IPS-NIHi11 (cell line): ENCODE results near the gene PAFAH1B2.
"Not testable (repeated sequence)": the region's sequence is repeated elsewhere in the genome, so short reads cannot be mapped to it uniquely, and the experiment has no call there.

Source experiments
- DNase-seq: peaks from one replicate; pipeline ENCODE4 v3.0.0; 2012; ENCODE audit warnings: mixed read lengths, low spot score

The PAFAH1B2 gene, protein sequence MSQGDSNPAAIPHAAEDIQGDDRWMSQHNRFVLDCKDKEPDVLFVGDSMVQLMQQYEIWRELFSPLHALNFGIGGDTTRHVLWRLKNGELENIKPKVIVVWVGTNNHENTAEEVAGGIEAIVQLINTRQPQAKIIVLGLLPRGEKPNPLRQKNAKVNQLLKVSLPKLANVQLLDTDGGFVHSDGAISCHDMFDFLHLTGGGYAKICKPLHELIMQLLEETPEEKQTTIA

DNA sequence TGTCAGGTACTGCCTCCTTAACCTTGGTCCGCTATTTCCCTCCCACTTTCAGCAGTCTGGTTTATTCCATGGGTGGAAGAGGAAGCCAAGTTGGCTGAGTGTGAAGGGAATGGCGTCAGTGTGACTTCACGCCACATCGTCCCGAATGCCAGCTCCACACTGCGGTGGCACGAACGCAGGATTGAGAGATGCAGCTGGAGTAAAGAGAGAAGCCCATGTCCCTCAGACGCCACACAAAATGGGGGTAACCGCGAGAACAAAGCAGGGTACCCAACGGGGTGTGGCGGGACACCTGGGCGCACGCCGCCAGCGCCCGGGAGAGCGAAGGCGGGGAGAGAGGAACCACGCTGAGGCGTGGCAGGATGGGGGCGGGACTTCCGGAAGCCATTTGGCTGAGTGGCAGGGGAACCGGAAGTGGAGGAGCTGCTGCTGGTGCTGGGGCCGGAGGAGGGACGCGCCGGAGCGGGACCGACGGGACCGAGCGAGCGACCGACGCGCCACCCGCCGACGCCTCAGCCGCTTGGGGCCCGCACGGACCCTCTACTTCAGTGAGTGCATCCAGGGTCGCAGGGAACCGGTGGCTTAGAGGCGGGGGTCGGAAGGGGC, at the start of gene PAFAH1B2:
PAFAH1B2 (plus strand) TSS at position 417 of the 606 bp plus-strand sequence. CDS start 8,161 bp downstream, outside the sequence.
- DNase-seq = peak; percentile 99

DNA sequence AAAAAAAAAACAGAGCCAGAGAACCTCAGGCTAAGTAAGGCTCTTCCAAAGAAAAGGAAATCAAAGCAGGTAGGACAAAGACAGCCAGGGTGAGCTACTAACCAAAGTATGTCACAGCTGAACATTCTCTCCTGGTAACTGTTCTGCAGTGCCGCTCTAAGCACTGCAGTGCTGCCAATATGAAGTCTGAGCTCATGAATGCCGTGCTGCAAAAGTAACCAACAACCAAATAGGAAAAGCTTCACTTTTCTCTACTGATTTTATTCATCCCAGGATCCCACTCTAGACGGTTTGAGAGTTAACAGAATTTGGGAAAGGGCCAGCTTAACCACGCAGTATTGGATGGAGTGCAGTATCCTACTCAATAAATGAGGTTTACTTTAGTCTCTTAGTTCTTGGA, 49.3 kb upstream of the PAFAH1B2 start:
- peak; percentile 26 for DNase-seq

DNA sequence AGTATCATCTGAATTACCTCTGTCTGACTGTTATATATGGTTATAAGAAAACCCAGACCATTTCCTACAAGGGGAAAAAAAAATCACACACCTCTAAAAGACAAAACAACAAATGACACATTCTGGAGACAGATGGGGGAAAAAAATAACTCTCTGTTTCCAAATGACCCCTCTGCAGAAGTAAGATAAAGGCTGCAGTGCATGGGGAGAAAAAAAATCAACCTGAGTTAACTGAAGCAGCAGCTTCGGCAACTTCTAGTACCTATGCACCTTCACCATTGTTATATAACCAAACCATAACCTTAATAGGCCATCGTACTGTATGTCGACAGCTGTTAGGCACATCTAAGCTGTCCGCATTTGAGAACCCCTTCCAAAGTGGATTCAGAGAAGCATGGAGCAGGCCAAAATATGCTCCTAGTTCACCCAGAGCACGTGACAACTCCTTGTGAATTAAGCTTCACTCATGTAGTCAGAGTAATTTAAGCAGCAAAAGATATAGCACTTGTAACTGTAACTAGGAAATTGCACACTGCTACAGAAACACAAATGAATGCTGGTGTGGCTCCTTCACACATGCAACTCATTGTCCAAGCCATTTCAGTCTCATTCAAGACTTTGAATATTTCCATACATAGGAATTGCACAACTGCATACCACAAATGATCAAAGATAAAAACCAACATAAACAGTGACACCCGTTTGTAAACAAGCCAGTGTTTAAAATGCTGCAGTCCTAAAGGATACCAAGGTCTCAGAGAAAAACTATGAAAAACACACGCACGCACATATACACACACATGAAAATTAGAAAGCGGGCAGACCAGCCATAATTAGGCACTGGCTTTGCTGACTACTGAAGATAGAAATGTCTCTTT, 48.6 kb upstream of the PAFAH1B2 start:
- no peak for DNase-seq

DNA sequence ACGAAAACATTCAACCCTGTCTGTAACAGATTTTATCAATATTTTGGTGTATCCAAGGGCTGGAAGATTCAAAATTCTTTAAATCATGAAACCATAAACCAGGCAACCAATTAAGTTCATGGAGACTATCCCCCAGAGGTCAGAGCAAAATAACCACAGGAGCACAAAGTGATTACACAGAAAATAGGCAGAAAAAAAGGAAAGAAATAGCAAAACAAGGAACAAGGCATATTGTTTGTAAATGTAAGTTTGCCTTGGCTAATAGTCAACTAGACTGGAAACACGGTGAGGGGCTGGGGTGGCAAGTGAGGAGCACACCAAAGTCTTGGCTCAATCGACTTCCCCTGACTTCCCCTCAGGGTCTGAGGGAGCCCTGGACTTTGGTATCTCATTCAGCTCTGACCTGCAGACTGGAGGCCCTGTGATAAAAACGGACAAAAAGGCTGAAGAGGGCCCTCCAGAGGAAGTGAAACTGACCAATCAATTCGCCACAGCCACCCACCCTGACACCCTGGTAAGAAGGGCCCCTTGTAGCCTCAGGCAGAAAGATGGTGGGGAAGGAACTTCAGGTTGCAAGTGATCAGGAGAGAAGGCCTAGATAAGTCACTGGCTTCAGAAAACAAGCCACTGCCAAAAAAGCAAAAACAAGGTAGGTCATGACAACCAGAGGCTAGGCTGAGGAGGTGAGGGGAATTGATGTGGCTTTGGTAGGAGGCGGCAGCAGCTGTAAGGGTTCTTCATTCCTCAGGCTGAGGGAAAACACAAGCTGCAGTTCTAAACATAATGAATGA, 47.7 kb upstream of the PAFAH1B2 start:
- DNase-seq = peak; percentile 61

DNA sequence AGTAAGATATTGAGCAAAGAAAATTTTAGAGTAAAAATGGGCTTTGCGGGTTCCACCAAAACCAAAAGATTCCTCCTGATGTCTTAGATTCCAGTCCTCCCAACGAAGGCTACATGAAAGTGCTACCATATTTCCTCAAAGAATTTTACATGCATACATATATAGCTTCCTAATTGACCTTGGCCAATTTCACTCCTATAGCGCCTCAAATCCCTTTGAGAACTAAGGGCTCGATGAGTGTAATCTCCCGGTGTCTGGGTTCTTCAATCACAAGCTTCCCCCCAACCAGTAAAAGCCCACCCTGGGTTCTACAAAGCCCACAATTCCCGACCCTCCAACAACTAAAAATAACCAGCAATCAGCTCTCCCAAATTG, 47.1 kb upstream of the PAFAH1B2 start:
- DNase-seq = no peak

DNA sequence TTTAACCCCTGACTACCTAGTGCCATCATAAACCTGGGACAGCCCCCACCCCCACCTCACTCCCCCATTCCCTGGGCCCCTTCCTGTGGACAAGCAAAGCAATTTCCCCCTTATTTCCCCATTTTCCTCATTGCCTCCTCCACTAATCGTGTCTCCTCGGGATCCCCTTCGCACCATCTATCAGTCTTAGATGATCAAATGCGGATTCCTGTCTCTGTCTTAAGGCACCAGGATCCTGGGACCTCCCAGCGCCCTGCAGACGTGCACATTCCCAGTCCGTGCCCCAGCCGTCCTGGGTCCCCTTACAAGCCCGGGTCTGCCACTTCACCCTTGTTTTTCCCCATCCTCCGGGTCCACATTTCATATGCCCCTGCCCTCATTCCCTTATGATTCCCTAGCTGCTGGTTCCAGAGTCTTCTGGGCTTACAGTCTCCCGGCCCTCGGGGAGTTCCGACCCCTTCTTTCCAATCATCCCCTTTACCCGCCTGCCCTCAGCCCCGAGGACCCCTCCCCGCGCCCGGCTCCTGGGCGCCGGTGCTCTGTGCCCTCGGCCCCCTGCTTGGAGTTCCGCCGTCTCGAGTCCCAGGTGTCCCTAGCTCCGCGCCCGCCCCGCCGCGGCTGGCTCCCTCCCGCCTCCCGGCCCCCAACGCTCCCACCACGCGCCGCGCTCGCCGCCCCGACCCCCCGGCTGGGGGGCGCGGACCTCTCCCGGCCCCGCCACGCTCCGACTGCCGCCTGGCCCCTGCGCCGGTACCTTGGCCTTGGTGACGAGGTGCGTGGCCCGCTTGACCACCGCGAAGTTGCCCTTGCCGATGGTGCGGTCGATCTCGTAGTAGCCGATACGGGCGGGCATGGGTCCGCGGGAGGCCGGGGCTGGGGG, 46.5 kb upstream of the PAFAH1B2 start:
- peak; percentile 68 for DNase-seq

DNA sequence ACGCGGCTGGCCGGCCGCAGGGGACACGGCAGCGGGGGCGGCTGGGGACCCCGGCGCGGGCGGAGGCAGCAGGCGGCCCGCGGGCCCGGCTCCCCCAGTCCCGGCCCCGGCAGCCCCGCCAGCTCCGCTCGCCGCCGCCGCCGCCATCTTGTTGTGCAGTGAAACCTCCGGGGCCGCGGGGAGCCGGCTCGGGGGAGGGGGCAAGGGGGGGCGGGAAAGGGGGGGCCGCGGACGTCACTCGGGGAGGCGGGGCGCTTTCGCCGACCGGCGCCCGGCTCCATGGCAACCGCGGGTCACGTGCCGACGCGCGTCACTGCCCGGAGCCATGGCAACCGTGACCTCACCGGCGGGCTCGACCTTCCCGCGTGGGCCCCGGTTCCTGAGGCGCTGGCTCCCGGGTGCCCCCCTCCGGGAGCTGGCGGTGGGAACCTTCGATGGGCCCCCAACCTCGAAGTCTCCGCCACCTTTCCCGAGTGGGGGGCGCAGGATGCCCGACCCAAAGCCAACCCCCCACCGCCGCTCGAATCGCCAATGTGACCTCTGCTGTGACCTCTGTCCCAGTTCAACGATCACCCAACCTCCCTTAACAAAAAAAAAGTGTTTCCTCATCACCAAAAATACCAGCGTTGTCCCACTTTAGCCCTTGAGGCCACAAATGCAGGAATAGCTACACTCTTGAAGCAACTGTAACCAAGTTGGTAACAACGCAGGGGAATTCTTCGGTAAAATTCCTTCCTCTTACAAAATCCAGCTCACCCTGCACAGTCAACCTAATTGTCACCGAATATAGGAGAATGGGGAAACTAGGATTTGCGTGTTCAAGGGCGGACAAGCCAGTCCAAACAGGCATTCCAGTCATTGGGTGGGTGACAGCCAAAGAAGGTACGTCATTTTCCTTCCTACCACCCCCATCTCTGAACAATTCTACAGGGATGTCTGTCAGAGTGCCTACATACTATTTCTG, 45.5 kb upstream of the PAFAH1B2 start, which contains the start of gene SIK3:
SIK3 (minus strand) TSS at position 160 of the 964 bp plus-strand sequence; CDS start at position 147, 13 bp downstream.
- DNase-seq = peak; percentile 100

DNA sequence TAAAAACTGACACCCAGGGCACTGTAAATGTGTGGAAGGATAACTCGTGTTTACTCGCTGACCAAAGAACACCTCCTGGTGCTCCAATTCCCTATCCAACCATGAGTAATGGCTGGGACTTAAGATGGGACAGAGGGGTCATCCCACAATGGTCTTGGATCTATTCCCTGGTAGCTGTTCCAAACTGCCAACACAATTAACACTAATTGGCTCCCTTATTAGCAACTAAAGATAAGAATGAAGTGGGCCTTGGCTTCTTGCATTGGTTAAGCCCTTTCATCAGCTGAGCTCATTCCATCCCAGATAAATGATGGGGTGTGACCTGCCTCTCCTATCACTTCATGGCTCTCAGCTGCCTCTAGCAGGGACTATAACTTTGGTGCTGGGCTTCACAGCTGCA, 44.4 kb upstream of the PAFAH1B2 start:
- no peak for DNase-seq

DNA sequence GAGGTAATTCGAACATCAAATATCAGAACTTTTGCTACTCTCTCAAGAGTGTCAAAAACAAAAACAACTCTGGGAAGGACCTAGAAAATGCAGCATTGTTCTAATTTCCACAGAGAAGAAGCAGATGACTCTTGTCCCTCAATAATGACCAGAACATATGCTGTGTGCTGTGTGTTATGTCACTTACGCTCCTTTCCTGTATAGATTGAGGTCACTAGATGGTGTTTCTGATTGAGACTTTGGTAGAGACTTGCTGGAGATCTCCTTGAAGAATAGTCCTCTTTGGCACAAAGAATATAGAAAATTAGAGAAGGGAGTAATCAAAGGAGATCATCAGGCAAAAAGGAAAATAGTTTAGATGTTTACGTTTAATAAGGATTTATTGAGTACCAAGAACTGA, 43.5 kb upstream of the PAFAH1B2 start:
- DNase-seq = no peak

DNA sequence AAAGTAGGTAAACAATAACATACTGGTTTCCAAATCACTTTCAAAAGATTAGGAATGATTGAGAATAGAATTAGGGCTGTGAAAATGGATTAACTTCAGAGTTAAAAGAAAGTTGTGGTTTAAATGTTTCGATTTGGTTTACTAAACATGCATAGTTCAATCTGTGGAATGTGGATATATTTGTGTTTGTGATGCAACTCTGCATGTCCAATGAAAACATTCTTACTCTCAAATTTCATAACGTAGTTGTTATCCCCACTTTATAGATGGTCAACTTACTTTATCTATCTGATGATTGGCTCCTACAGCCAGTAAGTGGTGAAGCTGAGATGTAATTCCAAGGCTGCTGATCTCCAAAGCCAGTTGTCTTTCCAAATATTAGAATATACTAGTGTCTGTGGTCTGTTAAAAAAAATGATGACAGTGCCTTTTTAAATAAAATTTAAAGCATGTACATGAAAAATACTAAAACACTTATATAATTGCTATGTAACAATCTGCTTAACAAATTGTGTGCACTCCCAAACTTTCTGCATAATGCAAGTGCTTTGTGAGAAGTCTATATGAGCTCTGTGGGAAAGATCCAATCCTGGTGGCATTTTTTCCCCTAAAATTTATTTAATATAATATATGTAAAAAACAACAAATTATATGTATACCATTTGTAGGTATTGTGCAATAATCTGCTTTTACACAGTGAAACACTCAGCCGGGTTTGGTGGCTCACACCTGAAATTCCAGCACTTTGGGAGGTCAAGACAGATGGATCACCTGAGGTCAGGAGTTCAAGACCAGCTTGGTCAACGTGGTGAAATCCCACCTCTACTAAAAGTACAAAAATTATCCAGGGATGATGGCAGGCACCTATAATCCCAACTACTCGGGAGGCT, 36.1 kb upstream of the PAFAH1B2 start:
- no peak for DNase-seq

DNA sequence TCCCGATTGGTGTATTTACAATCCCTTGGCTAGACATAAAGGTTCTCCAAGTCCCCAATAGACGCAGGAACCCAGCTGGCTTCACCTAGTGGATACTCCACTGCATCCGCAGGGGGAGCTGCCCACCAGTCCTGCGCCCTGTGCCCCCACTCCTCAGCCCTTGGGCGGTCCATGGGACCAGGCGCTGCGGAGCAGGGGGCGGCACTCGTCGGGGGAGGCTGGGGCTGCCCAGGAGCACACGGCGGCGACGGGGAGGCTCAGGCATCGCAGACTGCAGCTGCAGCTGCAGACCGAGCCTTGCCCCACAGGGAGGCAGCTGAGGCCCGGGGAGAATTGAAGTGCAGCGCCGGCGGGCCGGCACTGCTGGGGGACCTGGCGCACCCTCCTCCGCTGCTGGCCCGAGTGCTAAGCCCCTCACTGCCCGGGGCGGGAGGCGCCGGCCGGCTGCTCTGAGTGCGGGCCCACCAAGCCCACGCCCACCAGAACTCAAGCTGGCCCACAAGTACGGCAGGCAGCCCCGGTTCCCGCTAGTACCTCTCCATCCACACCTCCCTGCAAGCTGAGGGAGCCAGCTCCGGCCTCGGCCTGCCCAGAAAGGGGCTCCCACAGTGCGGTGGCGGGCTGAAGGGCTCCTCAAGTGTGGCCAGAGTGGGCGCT, 33.7 kb upstream of the PAFAH1B2 start:
- DNase-seq = no peak

DNA sequence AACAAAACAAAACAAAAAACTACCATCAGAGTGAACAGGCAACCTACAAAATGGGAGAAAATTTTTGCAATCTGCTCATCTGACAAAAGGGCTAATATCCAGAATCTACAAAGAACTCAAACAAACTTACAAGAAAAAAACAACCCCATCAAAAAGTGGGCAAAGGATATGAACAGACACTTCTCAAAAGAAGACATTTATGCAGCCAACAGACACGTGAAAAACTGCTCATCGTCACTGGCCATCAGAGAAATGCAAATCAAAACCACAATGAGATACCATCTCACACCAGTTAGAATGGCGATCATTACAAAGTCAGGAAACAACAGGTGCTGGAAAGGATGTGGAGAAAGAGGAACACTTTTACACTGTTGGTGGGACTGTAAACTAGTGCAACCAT, 31.6 kb upstream of the PAFAH1B2 start:
- DNase-seq = not testable (repeated sequence)

DNA sequence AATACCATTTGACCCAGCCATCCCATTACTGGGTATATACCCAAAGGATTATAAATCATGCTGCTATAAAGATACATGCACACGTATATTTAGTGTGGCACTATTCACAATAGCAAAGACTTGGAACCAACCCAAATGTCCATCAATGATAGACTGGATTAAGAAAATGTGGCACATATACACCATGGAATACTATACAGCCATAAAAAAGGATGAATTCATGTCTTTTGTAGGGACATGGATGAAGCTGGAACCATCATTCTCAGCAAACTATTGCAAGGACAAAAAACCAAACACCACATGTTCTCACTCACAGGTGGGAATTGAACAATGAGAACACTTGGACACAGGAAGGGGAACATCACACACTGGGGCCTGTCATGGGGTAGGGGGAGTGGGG, 31.1 kb upstream of the PAFAH1B2 start:
- not testable (repeated sequence) for DNase-seq

DNA sequence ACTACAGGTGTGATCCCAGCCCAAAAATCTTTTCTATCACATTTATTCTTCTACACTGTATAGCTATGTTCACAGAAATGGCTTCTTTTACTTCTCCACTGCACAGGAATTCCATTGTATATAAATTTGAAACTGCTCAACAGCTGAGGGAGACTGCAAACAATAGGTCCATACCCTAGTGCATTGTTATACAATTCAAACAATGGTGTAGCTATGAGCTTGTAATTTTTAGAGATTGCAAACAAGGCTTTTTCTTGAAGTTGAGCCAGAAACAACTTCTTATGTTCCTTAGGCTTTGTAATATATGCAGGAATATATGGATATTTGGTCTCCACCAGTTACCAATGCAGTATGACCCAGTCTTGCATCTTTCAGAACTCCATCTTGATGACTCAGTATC, 26.4 kb upstream of the PAFAH1B2 start:
- no peak for DNase-seq

DNA sequence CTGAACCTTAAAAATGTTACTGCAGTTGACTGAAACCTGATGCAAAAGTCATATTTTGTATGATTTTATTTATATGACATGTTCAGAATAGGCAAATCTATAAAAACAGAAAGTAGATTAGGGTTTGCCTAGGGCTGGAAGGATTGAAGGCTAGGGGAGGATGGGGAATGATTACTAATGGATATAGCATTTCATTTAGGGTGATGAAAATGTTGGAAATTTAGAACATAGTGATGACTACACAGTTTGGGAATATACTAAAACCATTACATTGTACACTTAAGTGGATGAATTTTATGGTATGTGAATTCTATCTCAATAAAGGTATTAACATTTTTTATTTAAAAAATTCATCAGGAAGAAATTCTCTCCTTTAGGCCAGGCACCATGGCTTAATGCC, 22.9 kb upstream of the PAFAH1B2 start:
- no peak for DNase-seq

DNA sequence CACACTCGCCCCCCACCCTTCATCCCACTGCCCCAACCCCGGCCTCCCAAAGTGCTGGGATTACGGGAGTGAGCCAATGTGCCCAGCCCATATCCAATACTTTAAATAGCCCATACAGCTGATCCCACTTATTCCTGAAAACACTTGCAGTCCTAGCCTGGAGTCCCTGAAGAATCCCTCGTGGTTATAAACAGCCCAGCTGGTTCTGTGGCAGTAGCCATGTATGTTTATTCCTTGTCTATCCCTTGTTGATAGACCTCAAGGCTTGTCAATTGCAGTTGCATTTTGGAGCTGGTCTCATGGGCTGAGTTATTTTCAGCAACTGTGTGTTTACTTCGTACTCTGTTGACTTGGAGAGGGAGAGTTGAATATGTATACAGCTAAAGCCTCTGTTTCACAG, 21.5 kb upstream of the PAFAH1B2 start:
- no peak for DNase-seq

DNA sequence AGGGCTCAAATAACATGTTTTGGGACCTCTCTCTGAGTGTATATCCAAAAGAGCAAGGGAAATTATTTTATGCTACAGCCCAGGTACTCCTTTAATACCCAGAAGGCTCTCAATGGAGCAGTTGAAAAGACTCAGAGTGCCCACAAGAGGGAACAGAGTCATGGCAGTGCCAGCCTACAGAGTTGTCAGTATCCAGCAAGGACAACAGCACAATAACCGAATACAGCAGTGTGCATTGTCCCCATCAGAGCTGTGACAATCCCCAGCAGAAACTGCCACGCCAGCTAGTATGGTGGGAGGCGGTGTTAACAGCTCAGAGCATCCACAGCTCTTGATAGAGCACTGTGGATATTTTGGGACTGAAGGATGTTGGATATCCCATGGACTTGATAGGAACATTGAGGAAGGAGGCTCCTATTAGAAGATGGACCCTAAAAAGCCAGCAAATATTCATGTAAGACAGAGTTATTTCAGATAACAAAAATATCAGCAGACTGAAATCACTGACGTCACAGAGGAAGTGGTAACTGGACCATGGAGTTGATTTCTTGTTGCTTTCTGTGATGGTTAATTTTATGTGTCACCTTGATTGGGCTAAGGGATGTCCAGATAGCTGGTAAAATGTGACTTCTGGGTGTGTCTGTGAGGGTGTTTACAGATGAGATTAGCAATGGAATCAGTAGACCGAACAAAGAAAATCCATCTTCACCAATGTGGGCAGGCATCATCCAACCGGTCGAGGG, 17.7 kb upstream of the PAFAH1B2 start:
- no peak for DNase-seq
